H1 (cell line): ENCODE data around the gene PRF1. TPM values are rescaled to one million over a fixed set of nuclear protein-coding genes. Genes with fewer than 3 reads are reported as not detected.

ENCODE experiments used
- CTCF ChIA-PET: fragments of 300-600 bp; sonication (Branson Sonifier 250); formaldehyde crosslinking; loops from one replicate; lab custom pipeline; 2021; ENCODE audit not compliant: partially characterized antibody; lab: Charles Lee
- POLR2A ChIA-PET: fragments of 300-600 bp; sonication (Branson Sonifier 250); formaldehyde crosslinking; loops from one replicate; lab custom pipeline; 2021; ENCODE audit warnings: inconsistent platforms; ENCODE audit not compliant: partially characterized antibody; lab: Charles Lee
- DNase-seq, 2 experiments: peaks; one replicate each; pipeline versions ENCODE4 v3.0.0 to v3.0.0-alpha.2; 2010 to 2022; ENCODE audit warnings: low spot score in 2 of 2, low read depth in 1 of 2, mixed read lengths in 1 of 2
- FAIRE-seq: peaks from 2 replicates; lab custom pipeline; 2011; peaks lifted over from hg19 to GRCh38; lab: Jason Lieb, UNC
- H2AFZ ChIP-seq: 2 replicates; pipeline ENCODE4 v1.8.1; 2012; ENCODE audit warnings: low read length, inconsistent platforms
- H2AK5ac ChIP-seq: 2 replicates; pipeline ENCODE4 v1.6.1; 2013; ENCODE audit warnings: low read depth, low read length
- H2BK120ac ChIP-seq: replicated peaks from 2 replicates; pipeline ENCODE3; 2013; ENCODE audit warnings: low read depth, low read length, inconsistent platforms
- H2BK12ac ChIP-seq: 2 replicates; pipeline ENCODE4 v1.6.1; 2013; ENCODE audit warnings: low read depth, low read length
- H2BK15ac ChIP-seq: 2 replicates; pipeline ENCODE4 v1.6.1; 2013; ENCODE audit warnings: low read length
- H2BK20ac ChIP-seq: 2 replicates; pipeline ENCODE4 v1.6.1; 2013; ENCODE audit warnings: low read length
- H2BK5ac ChIP-seq: 2 replicates; pipeline ENCODE4 v1.6.1; 2013; ENCODE audit warnings: low read depth, low read length
- H3K14ac ChIP-seq: 2 replicates; pipeline ENCODE4 v1.6.1; 2013; ENCODE audit warnings: inconsistent platforms; ENCODE audit not compliant: insufficient read length
- H3K18ac ChIP-seq: 2 replicates; pipeline ENCODE4 v1.6.1; 2013; ENCODE audit warnings: low read length; ENCODE audit errors: extremely low read depth
- H3K23ac ChIP-seq: 2 replicates; pipeline ENCODE4 v1.6.1; 2013; ENCODE audit warnings: inconsistent platforms; ENCODE audit not compliant: insufficient read length
- H3K23me2 ChIP-seq: 2 replicates; pipeline ENCODE4 v1.6.1; 2013; ENCODE audit warnings: low read depth, low read length
- H3K27ac ChIP-seq: 2 replicates; pipeline ENCODE4 v1.6.1; 2011; ENCODE audit warnings: low read depth, low read length, inconsistent platforms
- H3K27me3 ChIP-seq, 4 experiments: replicated peaks in 1 of 4; 1 replicate in 1 of 4; 2 replicates in 3 of 4; pipeline versions ENCODE4 v1.6.1 to v1.8.1; 2011 to 2013; ENCODE audit warnings: low read length in 3 of 4, mild to moderate bottlenecking in 3 of 4, inconsistent platforms in 2 of 4, mixed read lengths in 2 of 4, moderate library complexity in 1 of 4; ENCODE audit not compliant: control insufficient read depth in 3 of 4, insufficient read depth in 3 of 4; ENCODE audit errors: extremely low read depth in 1 of 4
- H3K36me3 ChIP-seq, 4 experiments: 2 replicates each; pipeline versions ENCODE4 v1.6.1 to v1.8.1; 2011 to 2013; ENCODE audit warnings: mild to moderate bottlenecking in 4 of 4, low read length in 3 of 4, moderate library complexity in 2 of 4, control low read depth in 1 of 4, inconsistent platforms in 1 of 4; ENCODE audit not compliant: insufficient read depth in 4 of 4, control insufficient read depth in 2 of 4
- H3K4ac ChIP-seq: replicated peaks from 2 replicates; pipeline ENCODE3; 2013; ENCODE audit warnings: low read length, low read depth, mixed read lengths, inconsistent platforms; ENCODE audit not compliant: insufficient read length
- H3K4me1 ChIP-seq, 4 experiments: replicated peaks in 1 of 4; 1 replicate in 1 of 4; 2 replicates in 3 of 4; pipeline versions ENCODE4 v1.6.1 to v1.8.1; 2011 to 2013; ENCODE audit warnings: low read length in 3 of 4, inconsistent platforms in 2 of 4, mixed read lengths in 1 of 4; ENCODE audit not compliant: insufficient read depth in 4 of 4, control insufficient read depth in 3 of 4
- H3K4me2 ChIP-seq, 2 experiments: 2 replicates each; pipeline versions ENCODE4 v1.6.1 to v1.8.1; 2011 to 2013; ENCODE audit warnings: low read depth in 2 of 2, low read length in 2 of 2, control low read depth in 1 of 2, inconsistent platforms in 1 of 2, mild to moderate bottlenecking in 1 of 2; ENCODE audit not compliant: insufficient read depth in 1 of 2
- H3K4me3 ChIP-seq, 4 experiments: fragments of 200-600, 300-600 bp in 1 of 4; sonication (generic), shearing (Covaris generic), sonication (Bioruptor Twin) in 1 of 4; 2 replicates each; pipeline versions ENCODE4 v1.5.1 to v1.8.1; 2011 to 2016; ENCODE audit warnings: low read length in 4 of 4, low read depth in 3 of 4, control low read depth in 2 of 4, inconsistent platforms in 2 of 4, mild to moderate bottlenecking in 2 of 4, mixed read lengths in 1 of 4, moderate library complexity in 1 of 4; ENCODE audit not compliant: insufficient read depth in 2 of 4; ENCODE audit errors: extremely low read depth in 1 of 4
- H3K56ac ChIP-seq: replicated peaks from 2 replicates; pipeline ENCODE3; 2013; ENCODE audit warnings: low read depth, mild to moderate bottlenecking, mixed read lengths, low read length, inconsistent platforms; ENCODE audit not compliant: insufficient read length
- H3K79me1 ChIP-seq: 2 replicates; pipeline ENCODE4 v1.6.1; 2013; ENCODE audit warnings: low read depth, low read length, control low read depth
- H3K79me2 ChIP-seq, 2 experiments: 2 replicates each; pipeline versions ENCODE4 v1.6.1 to v1.8.1; 2012 to 2013; ENCODE audit warnings: low read length in 2 of 2, mild to moderate bottlenecking in 2 of 2, inconsistent platforms in 1 of 2; ENCODE audit not compliant: insufficient read depth in 2 of 2, control insufficient read depth in 1 of 2
- H3K9ac ChIP-seq, 4 experiments: replicated peaks in 1 of 4; 1 replicate in 1 of 4; 2 replicates in 3 of 4; pipeline versions ENCODE4 v1.6.1 to v1.8.1; 2011 to 2013; ENCODE audit warnings: low read depth in 3 of 4, low read length in 3 of 4, control low read depth in 2 of 4, mild to moderate bottlenecking in 2 of 4, moderate library complexity in 2 of 4, inconsistent platforms in 1 of 4; ENCODE audit errors: extremely low read depth in 1 of 4
- H3K9me3 ChIP-seq, 2 experiments: 2 replicates each; pipeline versions ENCODE4 v1.6.1 to v1.8.1; 2012 to 2013; ENCODE audit warnings: mild to moderate bottlenecking in 2 of 2, moderate library complexity in 2 of 2, control low read depth in 1 of 2, inconsistent platforms in 1 of 2, low read depth in 1 of 2, low read length in 1 of 2, mixed read lengths in 1 of 2; ENCODE audit not compliant: insufficient read depth in 2 of 2
- H4K20me1 ChIP-seq, 2 experiments: replicated peaks in 1 of 2; 2 replicates each; pipeline versions ENCODE3 to v1.8.1; 2011 to 2013; ENCODE audit warnings: inconsistent platforms in 2 of 2, low read length in 2 of 2, mild to moderate bottlenecking in 1 of 2; ENCODE audit not compliant: insufficient read depth in 2 of 2, control insufficient read depth in 1 of 2
- H4K5ac ChIP-seq: 2 replicates; pipeline ENCODE4 v1.6.1; 2013; ENCODE audit warnings: low read length, low read depth, mixed read lengths, inconsistent platforms; ENCODE audit not compliant: insufficient read length
- H4K8ac ChIP-seq: 2 replicates; pipeline ENCODE4 v1.8.0; 2013; ENCODE audit warnings: mild to moderate bottlenecking, moderate library complexity, low read length, inconsistent platforms; ENCODE audit not compliant: insufficient read depth; ENCODE audit errors: extremely low read depth
- H4K91ac ChIP-seq: replicated peaks from 2 replicates; pipeline ENCODE3; 2013; ENCODE audit warnings: low read length, mixed read lengths, inconsistent platforms; ENCODE audit not compliant: insufficient read length
- CHD1 ChIP-seq: IDR thresholded peaks from 2 replicates; pipeline ENCODE4 v1.6.1; 2012; ENCODE audit warnings: low read depth, low read length, improper control_type of control experiment
- CREB1 ChIP-seq: IDR thresholded peaks from 2 replicates; pipeline ENCODE4 v1.6.1; 2012; ENCODE audit warnings: inconsistent platforms
- GTF2F1 ChIP-seq: IDR thresholded peaks from 2 replicates; pipeline ENCODE4 v1.6.1; 2012; ENCODE audit warnings: low read depth, low read length, improper control_type of control experiment, borderline replicate concordance
- KDM5A ChIP-seq: fragments of 200-600 bp; IDR thresholded peaks from 2 replicates; pipeline ENCODE4 v1.7.1; 2012; ENCODE audit warnings: mild to moderate bottlenecking, low read length, inconsistent platforms, mixed read lengths
- WGBS, 2 experiments: shearing (Covaris generic) in 1 of 2; methylation state at CpG; one replicate each; pipeline versions ENCODE4 v1.1.6 to v1.1.7; 2013 to 2015; ENCODE audit warnings: low lambda C conversion rate in 2 of 2, mixed read lengths in 2 of 2, inconsistent platforms in 1 of 2, low coverage in 1 of 2, missing lambda C conversion rate in 1 of 2; ENCODE audit not compliant: insufficient replicate concordance in 2 of 2, insufficient coverage in 1 of 2, insufficient read length in 1 of 2; ENCODE audit errors: extremely low coverage in 1 of 2, missing lambda C conversion rate in 1 of 2; 5-methylcytosine and 5-hydroxymethylcytosine counted together
- polyA plus RNA-seq, 7 experiments: library from polyadenylated mRNA; depleted of rRNA in 3 of 7; stranded (reverse) in 5 of 7; unstranded in 2 of 7; fragments of >200 nt in 5 of 7; fragments of 200-250 nt in 2 of 7; gene quantifications; 1 replicate in 5 of 7; 2 replicates in 1 of 7; 4 replicates in 1 of 7; pipeline versions ENCODE4 v1.2.1 to v1.2.3, GENCODE V29; 2011 to 2013; ENCODE audit warnings: missing spikeins in 2 of 7, mixed read lengths in 2 of 7
- total RNA-seq: library from RNA; stranded (reverse); fragmentation: NEBNext Ultra II Directional; extraction: Animal tissue kit (Norgen Biotek cat#: 25700); gene quantifications from 2 replicates; pipeline ENCODE4 v1.2.1, GENCODE V29; 2021
- TF ChIP-seq, protein P1 (sequence below): IDR thresholded peaks from 2 replicates; pipeline ENCODE4 v1.6.1; 2011; ENCODE audit warnings: low read depth, mild to moderate bottlenecking, low read length; ENCODE audit not compliant: insufficient read depth
- TF ChIP-seq, protein P2 (sequence below): IDR thresholded peaks from 2 replicates; pipeline ENCODE4 v1.6.1; 2012; ENCODE audit warnings: inconsistent platforms

PRF1 gene
- total and polyA plus RNA-seq, 2 of the 8 experiments (the other 6 are each of a cell fraction or from before 2014, with no cell fraction given) = 0.15 TPM; not detected in 1

DNA sequence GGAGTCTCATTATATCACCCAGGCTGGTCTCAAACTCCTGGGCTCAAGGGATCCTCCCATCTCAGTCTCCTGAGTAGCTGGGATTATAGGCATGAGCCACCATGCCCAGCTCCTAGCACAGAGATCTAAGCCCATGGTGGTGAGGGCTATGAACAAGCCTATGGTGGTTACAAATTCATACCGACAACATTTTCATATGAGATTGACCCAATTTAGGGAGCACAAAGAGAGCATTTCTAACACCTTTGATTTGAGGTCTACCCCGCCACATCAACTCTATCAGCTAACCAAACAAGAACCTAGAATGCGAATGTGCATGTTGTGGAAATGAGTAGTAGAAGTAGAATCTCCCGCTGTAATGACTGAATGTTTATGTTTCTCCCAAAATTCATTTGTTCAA, 14.2 kb upstream of the PRF1 start:
- H4K8ac ChIP-seq = no peak overlapping the region
- H3K18ac ChIP-seq = no peak overlapping the region
- H3K4me3 ChIP-seq = no peak overlapping the region
- peaks cover 7 to 9% of the 10 kb centered on the region in 2 experiments; a peak in 3 of 4 replicates for H3K9me3 ChIP-seq
- H2BK120ac ChIP-seq = no peak overlapping the region
- no peak overlapping the region for H3K9ac ChIP-seq
- H3K27ac ChIP-seq = no peak overlapping the region
- no peak overlapping the region for H2BK12ac ChIP-seq
- CTCF ChIA-PET = interaction anchor here (1.2 to 4.1 kb wide), 5 partner anchors 16 to 262 kb away, joined by 3 to 25 read pairs (median 3); no protein-coding TSS in a partner anchor
- POLR2A ChIA-PET = no interaction called here
- no peak for FAIRE-seq
- H3K4me2 ChIP-seq = no peak overlapping the region
- H3K4me1 ChIP-seq = no peaks in the 10 kb centered on the region
- no peaks in the 10 kb centered on the region for H3K79me1 ChIP-seq
- no peak overlapping the region for H2AFZ ChIP-seq
- H4K91ac ChIP-seq = no peak overlapping the region
- no peaks in the 10 kb centered on the region for H3K36me3 ChIP-seq
- no peaks in the 10 kb centered on the region; a peak in 1 of 7 replicates for H3K27me3 ChIP-seq
- H3K79me2 ChIP-seq = no peaks in the 10 kb centered on the region
- no peaks in the 10 kb centered on the region for H3K23me2 ChIP-seq
- no peak overlapping the region for H2BK20ac ChIP-seq
- no peak overlapping the region for H2AK5ac ChIP-seq
- no peak overlapping the region for H2BK15ac ChIP-seq
- no peak overlapping the region for H3K4ac ChIP-seq
- no peak overlapping the region for H2BK5ac ChIP-seq
- no peak for DNase-seq
- H3K56ac ChIP-seq = no peak overlapping the region
- no peak overlapping the region for H4K5ac ChIP-seq
- H4K20me1 ChIP-seq = no peaks in the 10 kb centered on the region
- H3K14ac ChIP-seq = no peak overlapping the region
- 94% methylated on average over 4 of the region's 4 CpGs; no CpG with 5 or more reads in 1 of the 2 experiments for WGBS, 2 experiments
- no peak overlapping the region for H3K23ac ChIP-seq
- TF ChIP-seq, protein P1, sequence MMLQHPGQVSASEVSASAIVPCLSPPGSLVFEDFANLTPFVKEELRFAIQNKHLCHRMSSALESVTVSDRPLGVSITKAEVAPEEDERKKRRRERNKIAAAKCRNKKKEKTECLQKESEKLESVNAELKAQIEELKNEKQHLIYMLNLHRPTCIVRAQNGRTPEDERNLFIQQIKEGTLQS = no peak
- TF ChIP-seq CHD1 (no peak), KDM5A (no peak), GTF2F1 (no peak), CREB1 (no peak)
- TF ChIP-seq, protein P2, sequence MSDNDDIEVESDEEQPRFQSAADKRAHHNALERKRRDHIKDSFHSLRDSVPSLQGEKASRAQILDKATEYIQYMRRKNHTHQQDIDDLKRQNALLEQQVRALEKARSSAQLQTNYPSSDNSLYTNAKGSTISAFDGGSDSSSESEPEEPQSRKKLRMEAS = no peak
